HEK293 (cell line): Measurements from ENCODE around the gene MATCAP1.
A peak's percentile ranks its signal among the peaks of the same experiment; 100 is the strongest.

ENCODE experiments used
- BCL11A ChIP-seq: fragments of 450-650 bp; formaldehyde crosslinking; IDR thresholded peaks from 2 replicates; pipeline ENCODE4 v1.5.1; 2016; ENCODE audit warnings: low read depth, missing biosample characterization, missing genetic modification characterization
- GFI1B ChIP-seq: fragments of 450-650 bp; formaldehyde crosslinking; IDR thresholded peaks from 2 replicates; pipeline ENCODE4 v1.5.1; 2016; ENCODE audit warnings: missing biosample characterization, missing genetic modification characterization
- GLIS2 ChIP-seq: fragments of 450-650 bp; formaldehyde crosslinking; IDR thresholded peaks from 2 replicates; pipeline ENCODE4 v1.5.1; 2016; ENCODE audit warnings: missing biosample characterization, missing genetic modification characterization
- HIC1 ChIP-seq: fragments of 450-650 bp; formaldehyde crosslinking; IDR thresholded peaks from 2 replicates; pipeline ENCODE4 v1.5.1; 2016; ENCODE audit warnings: missing biosample characterization, missing genetic modification characterization
- PRDM10 ChIP-seq: fragments of 450-650 bp; formaldehyde crosslinking; IDR thresholded peaks from 2 replicates; pipeline ENCODE4 v1.5.1; 2016; ENCODE audit warnings: missing biosample characterization, missing genetic modification characterization
- SALL2 ChIP-seq: fragments of 450-650 bp; formaldehyde crosslinking; IDR thresholded peaks from 2 replicates; pipeline ENCODE4 v1.5.0; 2017; ENCODE audit warnings: missing biosample characterization, mild to moderate bottlenecking, missing genetic modification characterization, borderline replicate concordance
- SP3 ChIP-seq: fragments of 450-650 bp; formaldehyde crosslinking; IDR thresholded peaks from 2 replicates; pipeline ENCODE4 v1.5.1; 2016; ENCODE audit warnings: missing biosample characterization, missing genetic modification characterization
- SP7 ChIP-seq: fragments of 450-650 bp; formaldehyde crosslinking; IDR thresholded peaks from 2 replicates; pipeline ENCODE4 v1.5.1; 2016; ENCODE audit warnings: missing biosample characterization, missing genetic modification characterization
- ZBTB20 ChIP-seq: fragments of 450-650 bp; formaldehyde crosslinking; IDR thresholded peaks from 2 replicates; pipeline ENCODE4 v1.5.1; 2016; ENCODE audit warnings: missing biosample characterization, missing genetic modification characterization
- ZBTB44 ChIP-seq: fragments of 450-650 bp; IDR thresholded peaks from 2 replicates; pipeline ENCODE4 v1.5.1; 2018; ENCODE audit warnings: missing biosample characterization, mild to moderate bottlenecking, missing genetic modification characterization
- ZNF10 ChIP-seq: fragments of 450-650 bp; formaldehyde crosslinking; IDR thresholded peaks from 2 replicates; pipeline ENCODE4 v1.5.1; 2017; ENCODE audit warnings: missing biosample characterization, missing genetic modification characterization
- ZNF133 ChIP-seq: fragments of 450-650 bp; formaldehyde crosslinking; IDR thresholded peaks from 2 replicates; pipeline ENCODE4 v1.5.1; 2016; ENCODE audit warnings: missing biosample characterization, missing genetic modification characterization
- ZNF16 ChIP-seq: fragments of 450-650 bp; formaldehyde crosslinking; IDR thresholded peaks from 2 replicates; pipeline ENCODE4 v1.5.1; 2016; ENCODE audit warnings: low read depth, missing biosample characterization, missing genetic modification characterization
- ZNF175 ChIP-seq: fragments of 450-650 bp; formaldehyde crosslinking; IDR thresholded peaks from 2 replicates; pipeline ENCODE4 v1.5.1; 2016; ENCODE audit warnings: missing biosample characterization, missing genetic modification characterization
- ZNF202 ChIP-seq: fragments of 450-650 bp; formaldehyde crosslinking; IDR thresholded peaks from 2 replicates; pipeline ENCODE4 v1.5.1; 2016; ENCODE audit warnings: missing biosample characterization, missing genetic modification characterization, borderline replicate concordance
- ZNF211 ChIP-seq: fragments of 450-650 bp; formaldehyde crosslinking; IDR thresholded peaks from 2 replicates; pipeline ENCODE4 v1.5.1; 2016; ENCODE audit warnings: low read depth, missing biosample characterization, missing genetic modification characterization
- ZNF266 ChIP-seq: fragments of 450-650 bp; formaldehyde crosslinking; IDR thresholded peaks from 2 replicates; pipeline ENCODE4 v1.5.1; 2016; ENCODE audit warnings: missing biosample characterization, missing genetic modification characterization, low read depth
- ZNF433 ChIP-seq: fragments of 450-650 bp; formaldehyde crosslinking; IDR thresholded peaks from 2 replicates; pipeline ENCODE4 v1.5.1; 2016; ENCODE audit warnings: missing biosample characterization, missing genetic modification characterization, low read depth
- ZNF510 ChIP-seq: fragments of 450-650 bp; formaldehyde crosslinking; IDR thresholded peaks from 2 replicates; pipeline ENCODE4 v1.5.1; 2018; ENCODE audit warnings: mild to moderate bottlenecking, missing genetic modification characterization, missing biosample characterization; ENCODE audit not compliant: insufficient replicate concordance
- ZNF585B ChIP-seq: fragments of 450-650 bp; formaldehyde crosslinking; IDR thresholded peaks from 2 replicates; pipeline ENCODE4 v1.5.1; 2016; ENCODE audit warnings: missing biosample characterization, missing genetic modification characterization
- ZNF621 ChIP-seq: fragments of 450-650 bp; formaldehyde crosslinking; IDR thresholded peaks from 2 replicates; pipeline ENCODE4 v1.5.1; 2017; ENCODE audit warnings: missing biosample characterization, missing genetic modification characterization
- ZNF660 ChIP-seq: fragments of 450-650 bp; IDR thresholded peaks from 2 replicates; pipeline ENCODE4 v1.5.1; 2018; ENCODE audit warnings: missing biosample characterization, mild to moderate bottlenecking, missing genetic modification characterization
- ZNF664 ChIP-seq: fragments of 450-650 bp; formaldehyde crosslinking; IDR thresholded peaks from 2 replicates; pipeline ENCODE4 v1.5.1; 2016; ENCODE audit warnings: missing biosample characterization, missing genetic modification characterization
- ZNF707 ChIP-seq: fragments of 450-650 bp; formaldehyde crosslinking; IDR thresholded peaks from 2 replicates; pipeline ENCODE4 v1.5.1; 2016; ENCODE audit warnings: missing biosample characterization, missing genetic modification characterization
- ZNF76 ChIP-seq: fragments of 450-650 bp; formaldehyde crosslinking; IDR thresholded peaks from 2 replicates; pipeline ENCODE4; 2016; ENCODE audit warnings: low read depth, missing biosample characterization, missing genetic modification characterization, borderline replicate concordance
- ZNF785 ChIP-seq: fragments of 450-650 bp; formaldehyde crosslinking; IDR thresholded peaks from 2 replicates; pipeline ENCODE4 v1.5.1; 2016; ENCODE audit warnings: missing biosample characterization, missing genetic modification characterization
- ZNF791 ChIP-seq: fragments of 450-650 bp; formaldehyde crosslinking; IDR thresholded peaks from 2 replicates; pipeline ENCODE4 v1.5.1; 2016; ENCODE audit warnings: missing biosample characterization, missing genetic modification characterization
- ZXDB ChIP-seq: fragments of 450-650 bp; formaldehyde crosslinking; IDR thresholded peaks from 2 replicates; pipeline ENCODE4 v1.5.1; 2016; ENCODE audit warnings: missing biosample characterization, missing genetic modification characterization
- TF ChIP-seq, protein P1 (sequence below): fragments of 450-650 bp; formaldehyde crosslinking; IDR thresholded peaks from 2 replicates; pipeline ENCODE4 v1.5.1; 2017; ENCODE audit warnings: missing biosample characterization, missing genetic modification characterization
- TF ChIP-seq, protein P2 (sequence below): IDR thresholded peaks from 2 replicates; pipeline ENCODE4 v1.6.1; 2011; ENCODE audit warnings: mild to moderate bottlenecking, low read depth, low read length, borderline replicate concordance

Gene MATCAP1

DNA sequence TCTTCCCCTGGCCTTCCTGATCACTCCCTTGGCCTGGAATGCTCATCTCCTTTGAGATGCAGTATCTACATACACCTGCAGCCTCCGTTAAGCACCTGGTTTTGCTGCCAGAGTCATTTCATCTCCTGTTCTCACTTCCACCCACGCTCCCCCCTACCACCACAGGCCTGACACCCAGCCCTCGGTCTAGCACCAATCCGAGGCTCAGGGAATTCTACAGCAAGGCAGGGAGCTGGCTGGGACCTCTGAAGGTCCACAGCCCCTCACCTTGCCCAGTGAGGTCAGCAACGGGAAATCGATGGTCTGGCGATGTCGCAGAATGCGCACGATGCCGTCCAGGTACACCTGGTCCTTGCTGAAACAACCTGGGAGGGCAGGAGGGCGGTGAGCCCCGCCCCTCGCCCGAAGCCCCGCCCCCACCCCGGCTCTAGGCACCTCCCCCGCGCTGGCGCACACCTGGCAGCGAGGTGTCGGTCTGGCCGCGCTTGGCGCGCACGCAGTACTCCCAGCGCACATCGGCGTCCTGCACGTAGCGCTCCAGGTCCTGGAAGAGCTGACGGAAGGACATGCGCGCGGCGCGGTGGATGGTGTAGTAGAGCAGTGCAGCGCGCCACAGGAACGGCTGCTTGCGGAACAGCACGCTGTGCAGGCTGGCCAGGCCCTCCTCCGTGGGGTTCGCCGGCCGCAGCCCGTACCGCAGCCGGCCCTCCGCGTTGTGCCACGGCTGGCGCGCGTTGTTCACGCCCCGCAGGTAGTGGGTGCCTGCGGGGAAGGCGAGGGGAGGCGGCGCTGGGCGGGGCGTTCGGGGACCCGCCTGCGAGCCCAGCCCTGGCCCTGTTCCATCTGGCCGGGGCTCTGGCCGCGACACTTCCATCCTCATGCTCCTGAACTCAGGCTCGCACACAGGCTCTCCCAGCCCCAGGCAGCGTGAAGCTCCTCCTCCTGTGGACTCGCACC, 5.7 kb downstream of the MATCAP1 start (continued):
- no peak for TF ChIP-seq ZNF10
- TF ChIP-seq ZNF16 = no peak
- TF ChIP-seq ZNF707 (tag by site-specific recombination) = no peak
- no peak for TF ChIP-seq ZNF621 (tag by site-specific recombination)
- TF ChIP-seq, protein P1, sequence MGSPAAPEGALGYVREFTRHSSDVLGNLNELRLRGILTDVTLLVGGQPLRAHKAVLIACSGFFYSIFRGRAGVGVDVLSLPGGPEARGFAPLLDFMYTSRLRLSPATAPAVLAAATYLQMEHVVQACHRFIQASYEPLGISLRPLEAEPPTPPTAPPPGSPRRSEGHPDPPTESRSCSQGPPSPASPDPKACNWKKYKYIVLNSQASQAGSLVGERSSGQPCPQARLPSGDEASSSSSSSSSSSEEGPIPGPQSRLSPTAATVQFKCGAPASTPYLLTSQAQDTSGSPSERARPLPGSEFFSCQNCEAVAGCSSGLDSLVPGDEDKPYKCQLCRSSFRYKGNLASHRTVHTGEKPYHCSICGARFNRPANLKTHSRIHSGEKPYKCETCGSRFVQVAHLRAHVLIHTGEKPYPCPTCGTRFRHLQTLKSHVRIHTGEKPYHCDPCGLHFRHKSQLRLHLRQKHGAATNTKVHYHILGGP (tag by site-specific recombination) = no peak
- no peak for TF ChIP-seq ZNF664 (tag by site-specific recombination)
- TF ChIP-seq ZNF433 (tag by site-specific recombination) = no peak
- TF ChIP-seq ZNF510 (tag by site-specific recombination) = no peak
- TF ChIP-seq BCL11A (tag by site-specific recombination) = no peak
- TF ChIP-seq ZNF76 (tag by site-specific recombination) = peak; percentile 29; the same call in 1 of the 2 replicates
- TF ChIP-seq ZNF585B = no peak
- TF ChIP-seq SP7 (tag by site-specific recombination) = peak; percentile 46; the same call in 1 of the 2 replicates
- 0 out of 2 replicates have a peak, but pooled peaks have one; percentile 21 for TF ChIP-seq ZXDB (tag by site-specific recombination)
- no peak for TF ChIP-seq ZNF785 (tag by site-specific recombination)
- no peak for TF ChIP-seq SALL2
- no peak for TF ChIP-seq ZBTB44
- TF ChIP-seq ZBTB20 (tag by site-specific recombination) = peak; percentile 83
- TF ChIP-seq ZNF211 (tag by site-specific recombination) = no peak
- peak; percentile 56; the same call in 1 of the 2 replicates for TF ChIP-seq ZNF660 (tag by site-specific recombination)
- no peak for TF ChIP-seq ZNF266
- TF ChIP-seq HIC1 (tag by site-specific recombination) = no peak
- no peak for TF ChIP-seq PRDM10 (tag by site-specific recombination)
- no peak for TF ChIP-seq ZNF791 (tag by site-specific recombination)
- no peak for TF ChIP-seq ZNF175
- peak; percentile 73 for TF ChIP-seq SP3 (tag by site-specific recombination)
- TF ChIP-seq, protein P2, sequence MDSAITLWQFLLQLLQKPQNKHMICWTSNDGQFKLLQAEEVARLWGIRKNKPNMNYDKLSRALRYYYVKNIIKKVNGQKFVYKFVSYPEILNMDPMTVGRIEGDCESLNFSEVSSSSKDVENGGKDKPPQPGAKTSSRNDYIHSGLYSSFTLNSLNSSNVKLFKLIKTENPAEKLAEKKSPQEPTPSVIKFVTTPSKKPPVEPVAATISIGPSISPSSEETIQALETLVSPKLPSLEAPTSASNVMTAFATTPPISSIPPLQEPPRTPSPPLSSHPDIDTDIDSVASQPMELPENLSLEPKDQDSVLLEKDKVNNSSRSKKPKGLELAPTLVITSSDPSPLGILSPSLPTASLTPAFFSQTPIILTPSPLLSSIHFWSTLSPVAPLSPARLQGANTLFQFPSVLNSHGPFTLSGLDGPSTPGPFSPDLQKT = no peak
- TF ChIP-seq ZNF133 (tag by site-specific recombination) = no peak
- 0 out of 2 replicates have a peak, but pooled peaks have one; percentile 29 for TF ChIP-seq GLIS2 (tag by site-specific recombination)
- no peak for TF ChIP-seq GFI1B (tag by site-specific recombination)
- TF ChIP-seq ZNF202 (tag by site-specific recombination) = no peak
